Skin epidermis (tissue), 12 donors: ENCODE data around the gene KIF16B.
"Not testable (repeated sequence)": the region's sequence is repeated elsewhere in the genome, so short reads cannot be mapped to it uniquely, and the experiment has no call there.

Experiments used
- H3K27ac ChIP-seq, 21 experiments: fragments of 200-600 bp; sonication (generic) in 11 of 21; one replicate each; pipeline ENCODE4 v1.5.0; 2020; ENCODE audit warnings: mild to moderate bottlenecking in 3 of 21, inconsistent platforms in 2 of 21, moderate library complexity in 2 of 21
- H3K4me3 ChIP-seq, 7 experiments: fragments of 200-600 bp; sonication (generic) in 2 of 7; one replicate each; pipeline ENCODE4 v1.5.0; 2020; ENCODE audit warnings: inconsistent platforms in 2 of 7, mild to moderate bottlenecking in 2 of 7, moderate library complexity in 1 of 7

KIF16B gene

GRCh38 chr20:16573001-16573965 is at the start of gene KIF16B:
TSS of gene KIF16B (minus strand) at chr20:16573448. CDS start at chr20:16573275, 173 bp downstream.
- peak within 1 kb of the TSS; percentile 67 to 96 (median 89) for H3K4me3 ChIP-seq

GRCh38 chr20:16622501-16622900 is 49.3 kb upstream of the KIF16B start:
- Histone ChIP-seq H3K4me3 (no peak overlapping the region), H3K27ac (no peak overlapping the region)

More at GRCh38 chr20:16573001-16573965, at the start of gene KIF16B:
- H3K27ac ChIP-seq: peak within 1 kb of the TSS; percentile 48 to 96 (median 84)

GRCh38 chr20:16621435-16622141 is 48.3 kb upstream of the KIF16B start:
- Histone ChIP-seq H3K27ac (no peak overlapping the region), H3K4me3 (no peak overlapping the region)

- Histone ChIP-seq H3K27ac (no peak overlapping the region), H3K4me3 (no peak overlapping the region)
Observed at GRCh38 chr20:16620961-16621360, 47.7 kb upstream of the KIF16B start.

- no peak overlapping the region for H3K27ac ChIP-seq
- no peak overlapping the region for H3K4me3 ChIP-seq
Observed at GRCh38 chr20:16619953-16620352, 46.7 kb upstream of the KIF16B start.

GRCh38 chr20:16617056-16617455 is 43.8 kb upstream of the KIF16B start:
- Histone ChIP-seq H3K27ac (no peak overlapping the region), H3K4me3 (no peak overlapping the region)

- H3K4me3 ChIP-seq: no peak overlapping the region
- no peak overlapping the region for H3K27ac ChIP-seq
Observed at GRCh38 chr20:16616317-16616716, 43.1 kb upstream of the KIF16B start.

- no peak overlapping the region for H3K4me3 ChIP-seq
- no peak overlapping the region for H3K27ac ChIP-seq
Observed at GRCh38 chr20:16615199-16615598, 42.0 kb upstream of the KIF16B start.

- Histone ChIP-seq H3K4me3 (no peak overlapping the region), H3K27ac (no peak overlapping the region)
Observed at GRCh38 chr20:16613954-16614353, 40.7 kb upstream of the KIF16B start.

- no peak overlapping the region for H3K27ac ChIP-seq
Observed at GRCh38 chr20:16612706-16613105, 39.5 kb upstream of the KIF16B start.

GRCh38 chr20:16611817-16612216 is 38.6 kb upstream of the KIF16B start:
- no peak overlapping the region for H3K27ac ChIP-seq
- no peak overlapping the region for H3K4me3 ChIP-seq

More at GRCh38 chr20:16612706-16613105, 39.5 kb upstream of the KIF16B start:
- H3K4me3 ChIP-seq: no peak overlapping the region

- H3K27ac ChIP-seq: no peak overlapping the region
- H3K4me3 ChIP-seq: no peak overlapping the region
Observed at GRCh38 chr20:16609066-16609465, 35.8 kb upstream of the KIF16B start.

- no peak overlapping the region for H3K4me3 ChIP-seq
- no peak overlapping the region for H3K27ac ChIP-seq
Observed at GRCh38 chr20:16608277-16608650, 35.0 kb upstream of the KIF16B start.

- Histone ChIP-seq H3K4me3 (no peak overlapping the region), H3K27ac (no peak overlapping the region)
Observed at GRCh38 chr20:16607364-16608276, 34.4 kb upstream of the KIF16B start.

- H3K4me3 ChIP-seq: no peak overlapping the region
- no peak overlapping the region for H3K27ac ChIP-seq
Observed at GRCh38 chr20:16606468-16607070, 33.3 kb upstream of the KIF16B start.

GRCh38 chr20:16601047-16601446 is 27.8 kb upstream of the KIF16B start:
- H3K27ac ChIP-seq: no peak overlapping the region
- H3K4me3 ChIP-seq: no peak overlapping the region

- Histone ChIP-seq H3K4me3 (no peak overlapping the region), H3K27ac (no peak overlapping the region)
Observed at GRCh38 chr20:16599257-16599656, 26.0 kb upstream of the KIF16B start.

GRCh38 chr20:16596991-16597390 is 23.7 kb upstream of the KIF16B start:
- no peak overlapping the region for H3K27ac ChIP-seq
- no peak overlapping the region for H3K4me3 ChIP-seq

GRCh38 chr20:16596404-16596803 is 23.2 kb upstream of the KIF16B start:
- H3K27ac ChIP-seq, H3K4me3 ChIP-seq: not testable (repeated sequence)
